ENCODE data around the gene CUEDC2.

The CUEDC2 gene

GRCh38 chr10:102401342-102401654 lies 31.1 kb downstream of the CUEDC2 start:
- DNase-seq = no peak
- H3K27me3 Mint-ChIP-seq (ENCODE audit: low read depth, poor library complexity) = peaks cover 8% of the 10 kb centered on the region
- no peak overlapping the region for H3K4me3 Mint-ChIP-seq
- no peaks in the 10 kb centered on the region for H3K9me3 Mint-ChIP-seq
- peaks cover 6% of the 10 kb centered on the region for H3K4me1 Mint-ChIP-seq
- TF ChIP-seq CTCF (IDR thresholded peaks at IDR 0.05) = no peak
- H3K27ac Mint-ChIP-seq = no peak overlapping the region
- H3K36me3 Mint-ChIP-seq (ENCODE audit: low read depth) = no peaks in the 10 kb centered on the region

- TF ChIP-seq CTCF (IDR thresholded peaks at IDR 0.05) = no peak
- no peak overlapping the region for H3K27ac Mint-ChIP-seq
- H3K4me1 Mint-ChIP-seq = peaks cover 12% of the 10 kb centered on the region
- H3K9me3 Mint-ChIP-seq = no peaks in the 10 kb centered on the region
- peaks cover 2% of the 10 kb centered on the region for H3K27me3 Mint-ChIP-seq (ENCODE audit: low read depth, poor library complexity)
- DNase-seq = no peak
- no peak overlapping the region for H3K4me3 Mint-ChIP-seq
- no peaks in the 10 kb centered on the region for H3K36me3 Mint-ChIP-seq (ENCODE audit: low read depth)
Observed at GRCh38 chr10:102400598-102401341, 31.6 kb downstream of the CUEDC2 start.

- Mint-ChIP-seq H3K36me3 (ENCODE audit: low read depth) (no peaks in the 10 kb centered on the region), H3K27ac (no peak overlapping the region), H3K4me1 (peaks cover 12% of the 10 kb centered on the region), H3K9me3 (no peaks in the 10 kb centered on the region), H3K4me3 (no peak overlapping the region), H3K27me3 (ENCODE audit: low read depth, poor library complexity) (no peaks in the 10 kb centered on the region)
- DNase-seq = no peak
- no peak for TF ChIP-seq CTCF (IDR thresholded peaks at IDR 0.05)
Observed at GRCh38 chr10:102400076-102400475, 32.3 kb downstream of the CUEDC2 start.

- DNase-seq = peak; percentile 93
- Mint-ChIP-seq H3K27ac (no peak overlapping the region), H3K4me3 (peak overlapping the region; percentile 70), H3K36me3 (ENCODE audit: low read depth) (no peaks in the 10 kb centered on the region), H3K4me1 (peaks cover 18% of the 10 kb centered on the region), H3K27me3 (ENCODE audit: low read depth, poor library complexity) (peaks cover 5% of the 10 kb centered on the region), H3K9me3 (no peaks in the 10 kb centered on the region)
- TF ChIP-seq CTCF (IDR thresholded peaks at IDR 0.05) = peak; percentile 92
Observed at GRCh38 chr10:102399217-102400021, 33.0 kb downstream of the CUEDC2 start.

GRCh38 chr10:102398172-102399020 lies 34.0 kb downstream of the CUEDC2 start:
- Mint-ChIP-seq H3K27ac (no peak overlapping the region), H3K4me1 (peaks cover 23% of the 10 kb centered on the region), H3K4me3 (peak overlapping the region; percentile 70), H3K9me3 (no peaks in the 10 kb centered on the region), H3K27me3 (ENCODE audit: low read depth, poor library complexity) (peaks cover 13% of the 10 kb centered on the region), H3K36me3 (ENCODE audit: low read depth) (no peaks in the 10 kb centered on the region)
- no peak for TF ChIP-seq CTCF (IDR thresholded peaks at IDR 0.05)
- DNase-seq = no peak
